NCI-H187 treated with DMSO at 0.1 percent for 48 hours (cell line): ENCODE measurements around the gene ABCC2.
"Not testable (repeated sequence)": the region's sequence is repeated elsewhere in the genome, so short reads cannot be mapped to it uniquely, and the experiment has no call there.

Experiments used
- DNase-seq: peaks from one replicate; lab custom pipeline; 2025; lab: John Stamatoyannopoulos, UW

ABCC2 gene

GRCh38 chr10:99782447-99783286, at the start of gene ABCC2:
Gene ABCC2, plus strand, starts transcription at chr10:99782640. Its CDS starts 205 bp downstream, at chr10:99782845.
- no peak for DNase-seq

DNA sequence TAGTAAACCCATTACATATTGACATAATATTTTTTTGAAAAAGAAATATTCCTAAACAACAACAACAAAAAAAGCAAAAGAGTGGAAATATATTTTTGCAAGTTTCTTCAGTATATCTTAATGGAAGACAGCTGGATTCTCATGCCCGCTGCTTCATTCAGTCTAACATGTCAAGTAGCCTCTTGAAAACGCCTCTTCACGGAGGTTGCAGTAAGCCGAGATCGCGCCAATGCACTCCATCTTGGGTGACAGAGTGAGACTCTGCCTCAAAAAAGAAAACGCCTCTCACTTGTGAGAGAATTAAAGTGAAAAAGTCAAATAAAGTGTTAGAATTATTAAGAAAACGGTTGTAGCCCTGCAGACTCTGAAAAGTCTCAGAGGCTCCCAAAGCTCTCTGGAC, 49.1 kb upstream of the ABCC2 start:
- no peak for DNase-seq

DNA sequence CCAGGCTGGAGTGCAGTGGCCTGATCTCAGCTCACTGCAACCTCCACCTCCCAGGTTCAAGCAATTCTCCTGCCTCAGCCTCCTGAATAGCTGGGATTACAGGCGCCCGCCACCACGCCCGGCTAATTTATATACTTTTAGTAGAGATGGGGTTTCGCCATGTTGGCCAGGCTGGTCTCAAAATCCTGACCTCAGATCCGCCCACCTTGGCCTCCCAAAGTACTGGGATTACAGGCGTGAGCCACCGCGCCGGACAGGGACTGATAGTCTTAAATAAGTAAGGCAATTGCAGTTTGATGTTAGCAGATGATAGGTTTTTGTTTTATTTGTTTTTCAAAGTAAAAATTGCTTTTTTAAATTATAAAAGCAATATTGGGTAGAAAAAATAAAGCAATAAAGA, 48.3 kb upstream of the ABCC2 start:
- DNase-seq: not testable (repeated sequence)

GRCh38 chr10:99740260-99740659, 42.2 kb upstream of the ABCC2 start:
- DNase-seq: no peak

GRCh38 chr10:99740933-99741559, 41.4 kb upstream of the ABCC2 start:
- DNase-seq: no peak

DNA sequence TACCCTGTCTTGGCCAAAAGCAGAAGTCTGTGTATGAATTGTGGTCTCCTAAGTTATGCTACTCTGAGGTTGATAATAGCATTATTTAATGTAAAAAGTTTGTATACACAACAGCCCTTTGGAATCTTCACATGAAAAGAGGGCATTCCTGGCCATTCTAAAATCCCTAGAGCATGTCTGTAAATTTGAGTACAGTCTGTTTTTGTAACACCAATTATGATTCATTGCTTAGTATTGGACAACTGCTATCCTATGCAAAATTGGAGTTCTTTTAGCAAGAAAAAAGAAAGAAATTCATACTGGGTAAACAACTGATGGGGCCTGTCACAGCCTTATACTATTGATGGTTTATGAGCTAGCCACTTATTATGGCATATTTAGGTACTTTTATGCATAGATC, 40.2 kb upstream of the ABCC2 start:
- DNase-seq: no peak

DNA sequence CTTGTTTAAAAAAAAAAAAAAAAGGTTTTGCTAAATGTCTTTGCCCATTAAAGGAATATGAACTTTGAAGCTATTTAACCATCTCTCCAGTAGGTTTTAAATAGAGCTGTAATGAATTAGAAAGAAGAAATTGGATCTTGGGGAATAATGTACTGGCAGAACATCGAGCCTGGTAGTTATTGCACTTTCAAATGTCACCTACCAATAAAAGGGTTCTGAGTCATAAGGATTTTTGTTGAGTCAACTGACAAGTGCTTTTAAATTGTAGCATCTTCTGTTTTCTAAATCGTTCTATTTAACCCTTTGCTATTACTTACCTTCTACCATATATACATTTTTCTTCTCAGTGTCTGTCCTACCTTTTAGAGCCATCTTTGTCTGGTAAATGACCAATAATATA, 39.7 kb upstream of the ABCC2 start:
- DNase-seq: no peak

GRCh38 chr10:99743841-99744240, 38.6 kb upstream of the ABCC2 start:
- DNase-seq: no peak

GRCh38 chr10:99746166-99746565, 36.3 kb upstream of the ABCC2 start:
- DNase-seq: not testable (repeated sequence)

- DNase-seq: no peak
These were observed 33.5 kb upstream of the ABCC2 start for GRCh38 chr10:99748823-99749451.

DNA sequence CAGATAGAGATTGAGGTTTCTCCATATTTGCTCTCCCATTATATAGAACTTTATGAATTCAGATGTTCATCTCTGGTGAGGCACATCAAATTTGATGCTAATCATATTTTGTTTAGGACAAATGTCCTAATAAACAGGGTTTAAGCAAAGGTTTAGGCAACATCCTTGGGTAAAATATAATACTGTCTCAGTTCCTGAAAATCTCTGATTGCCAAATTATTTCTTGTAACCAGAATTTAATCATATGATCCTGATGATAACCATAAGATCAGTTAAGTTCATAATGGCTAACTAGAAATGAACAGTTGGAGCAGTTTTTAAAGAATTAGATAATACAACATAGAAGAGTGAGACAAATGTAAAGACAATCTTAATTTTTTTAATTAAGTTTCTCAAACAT, 31.8 kb upstream of the ABCC2 start:
- no peak for DNase-seq

GRCh38 chr10:99754670-99755069, 27.8 kb upstream of the ABCC2 start:
- DNase-seq: no peak

GRCh38 chr10:99756159-99756558, 26.3 kb upstream of the ABCC2 start:
- DNase-seq: no peak

DNA sequence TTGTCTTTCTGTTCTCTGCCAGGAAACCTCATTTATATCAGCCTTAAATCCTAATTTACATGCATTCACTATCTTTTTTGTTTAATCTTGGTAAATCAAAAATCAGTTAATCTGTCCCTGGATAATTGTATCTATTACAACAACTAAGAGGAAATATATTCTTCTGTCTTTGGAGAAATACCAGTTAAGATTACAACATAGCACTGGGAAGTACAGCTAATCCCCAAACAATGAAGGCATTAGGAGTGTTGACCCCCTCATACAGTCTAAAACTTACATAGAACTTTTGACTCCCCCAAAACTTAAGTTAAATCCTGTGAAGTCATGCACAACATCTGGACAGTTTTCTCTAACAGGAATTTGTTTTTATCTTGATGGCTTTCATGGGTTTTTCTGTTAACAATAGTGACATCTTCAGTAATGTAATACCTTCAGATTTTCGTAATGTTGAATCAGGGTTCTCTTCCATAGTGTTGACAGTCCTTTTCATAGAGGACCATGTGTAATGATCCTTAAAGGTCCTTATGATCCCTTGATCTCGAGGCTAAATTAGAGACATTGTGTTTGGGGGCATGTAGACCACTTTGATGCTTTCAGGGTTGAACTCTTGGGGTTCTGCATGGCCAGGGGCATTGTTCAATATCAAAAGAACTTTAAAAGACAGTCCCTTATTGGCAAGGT, 24.1 kb upstream of the ABCC2 start:
- DNase-seq: no peak

- no peak for DNase-seq
These were observed 22.1 kb upstream of the ABCC2 start for GRCh38 chr10:99760321-99760720.

- DNase-seq: no peak
These were observed 21.1 kb upstream of the ABCC2 start for GRCh38 chr10:99761365-99761764.

DNA sequence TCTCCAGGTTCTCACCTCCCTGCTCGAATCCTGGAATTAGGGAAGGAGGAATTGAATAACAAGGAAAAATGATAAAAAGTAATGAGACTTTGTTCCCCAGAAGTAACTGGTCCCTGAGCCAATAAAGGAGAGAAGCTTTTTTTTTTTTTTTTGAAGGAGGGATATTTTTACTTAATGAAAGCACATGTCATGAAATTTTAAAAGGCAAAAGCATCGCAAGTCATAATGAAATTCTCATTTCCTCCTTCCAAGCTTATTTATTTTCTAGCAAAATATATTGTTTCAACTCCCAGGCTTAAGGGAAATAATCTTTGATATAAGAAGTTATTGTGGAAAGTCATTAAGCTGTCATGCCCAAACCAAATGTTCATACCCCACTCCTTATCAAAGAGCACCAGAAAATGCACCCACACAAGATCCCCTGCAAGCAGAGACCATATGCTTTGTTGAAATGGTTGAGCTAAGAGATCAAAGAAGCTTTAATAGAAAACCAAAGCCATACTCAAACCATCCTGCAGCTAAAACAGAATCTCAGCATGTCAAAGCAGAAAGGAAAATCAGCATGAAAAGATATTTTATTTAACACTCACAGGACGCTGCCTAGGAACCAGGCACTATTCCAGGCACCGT, 16.7 kb upstream of the ABCC2 start:
- DNase-seq: no peak

- DNase-seq: no peak
These were observed 16.1 kb upstream of the ABCC2 start for GRCh38 chr10:99766302-99766681.

GRCh38 chr10:99767901-99768300, 14.5 kb upstream of the ABCC2 start:
- DNase-seq: no peak

GRCh38 chr10:99768556-99768955, 13.9 kb upstream of the ABCC2 start:
- DNase-seq: no peak

- DNase-seq: no peak
These were observed 12.7 kb upstream of the ABCC2 start for GRCh38 chr10:99769706-99770105.

GRCh38 chr10:99770408-99771045, 11.9 kb upstream of the ABCC2 start:
- no peak for DNase-seq
